ENCODE results near the gene ADAMTSL4.
"Not testable (repeated sequence)": the region's sequence is repeated elsewhere in the genome, so short reads cannot be mapped to it uniquely, and the experiment has no call there.

ADAMTSL4 gene

DNA sequence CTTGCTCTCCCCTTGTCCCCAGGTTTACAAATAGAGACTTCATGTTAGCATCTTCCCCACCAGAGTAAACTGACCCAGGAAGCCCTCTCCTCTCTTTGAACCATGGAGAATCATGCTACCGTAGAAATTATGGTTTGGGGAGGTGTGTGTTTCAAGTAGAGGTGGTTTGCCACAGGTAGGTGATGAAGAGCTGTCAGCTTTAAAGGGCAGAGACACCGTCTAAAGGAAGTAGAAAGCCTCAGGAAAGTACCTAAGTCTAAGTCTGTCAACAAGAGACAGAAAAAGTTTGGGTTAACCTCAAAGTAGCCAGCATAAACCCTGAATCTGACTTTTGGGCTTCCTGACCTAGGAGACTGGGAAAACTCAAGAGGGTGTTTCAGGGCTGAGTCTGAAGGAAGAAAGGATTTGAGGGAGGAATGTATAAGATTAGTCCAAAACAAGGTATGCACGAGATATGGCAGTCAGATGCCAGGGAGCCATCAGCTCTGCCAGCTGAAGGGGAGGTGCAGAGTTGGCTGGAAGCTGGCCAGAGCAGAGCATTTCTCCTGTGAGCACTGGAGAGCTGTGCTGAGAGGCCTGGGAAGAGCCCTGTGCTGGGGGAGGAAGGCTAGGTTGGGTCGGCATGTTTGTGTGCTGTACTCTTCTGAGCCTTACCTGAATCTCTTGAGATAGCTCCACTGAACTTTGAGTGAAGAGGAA lies 14.3 kb downstream of the ADAMTSL4 start:
- DNase-seq (ENCODE audit: low read depth), result peak; percentile 51
- TF ChIP-seq, protein P1, sequence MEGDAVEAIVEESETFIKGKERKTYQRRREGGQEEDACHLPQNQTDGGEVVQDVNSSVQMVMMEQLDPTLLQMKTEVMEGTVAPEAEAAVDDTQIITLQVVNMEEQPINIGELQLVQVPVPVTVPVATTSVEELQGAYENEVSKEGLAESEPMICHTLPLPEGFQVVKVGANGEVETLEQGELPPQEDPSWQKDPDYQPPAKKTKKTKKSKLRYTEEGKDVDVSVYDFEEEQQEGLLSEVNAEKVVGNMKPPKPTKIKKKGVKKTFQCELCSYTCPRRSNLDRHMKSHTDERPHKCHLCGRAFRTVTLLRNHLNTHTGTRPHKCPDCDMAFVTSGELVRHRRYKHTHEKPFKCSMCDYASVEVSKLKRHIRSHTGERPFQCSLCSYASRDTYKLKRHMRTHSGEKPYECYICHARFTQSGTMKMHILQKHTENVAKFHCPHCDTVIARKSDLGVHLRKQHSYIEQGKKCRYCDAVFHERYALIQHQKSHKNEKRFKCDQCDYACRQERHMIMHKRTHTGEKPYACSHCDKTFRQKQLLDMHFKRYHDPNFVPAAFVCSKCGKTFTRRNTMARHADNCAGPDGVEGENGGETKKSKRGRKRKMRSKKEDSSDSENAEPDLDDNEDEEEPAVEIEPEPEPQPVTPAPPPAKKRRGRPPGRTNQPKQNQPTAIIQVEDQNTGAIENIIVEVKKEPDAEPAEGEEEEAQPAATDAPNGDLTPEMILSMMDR (conservative IDR thresholded peaks at IDR 0.05; ENCODE audit: low read depth, low read length), result no peak
- H3K4me3 ChIP-seq (ENCODE audit: low read depth, low read length), result no peak overlapping the region

DNA sequence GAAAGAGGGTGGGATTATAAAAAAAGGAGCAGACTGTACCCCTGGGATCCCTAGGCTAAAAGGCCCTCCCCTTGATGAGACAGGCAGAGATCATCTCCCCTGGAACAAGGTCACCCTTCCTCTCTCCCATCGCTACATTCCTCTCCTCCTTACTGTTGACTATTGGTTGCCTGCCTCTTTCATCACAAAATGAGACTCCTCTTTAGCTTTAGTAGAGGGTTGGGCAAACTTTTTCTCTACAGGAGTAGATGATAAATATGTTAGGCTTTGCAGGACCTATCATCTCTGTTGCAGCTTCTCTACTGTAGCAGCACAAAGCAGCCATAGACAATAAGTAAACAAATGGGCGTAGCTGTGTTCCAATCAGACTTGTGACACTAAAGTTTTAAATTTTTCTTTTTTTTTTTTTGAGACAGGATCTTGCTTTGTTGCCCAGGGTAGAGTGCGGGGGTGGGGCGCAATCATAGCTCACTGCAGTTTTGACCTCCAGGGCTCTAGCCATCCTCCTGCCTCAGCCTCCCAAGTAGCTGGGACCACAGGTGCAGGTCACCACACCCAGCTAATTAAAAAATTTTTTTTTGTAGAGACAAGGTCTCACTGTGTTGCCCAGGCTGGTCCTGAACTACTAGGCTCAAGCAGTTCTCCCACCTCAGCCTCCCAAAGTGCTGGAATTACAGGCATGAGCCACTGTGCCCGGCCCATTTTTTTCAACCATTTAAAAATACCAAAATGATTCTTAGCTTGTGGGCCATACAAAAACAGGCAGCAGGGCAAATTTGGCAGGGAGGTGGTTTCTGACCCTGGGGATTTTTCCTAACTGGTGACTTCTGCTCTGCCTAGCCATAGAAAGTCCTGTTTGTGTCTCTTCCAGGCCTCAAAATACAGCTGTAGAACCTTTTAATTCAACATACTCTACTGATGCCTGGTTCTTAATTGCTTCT lies 15.1 kb downstream of the ADAMTSL4 start:
- DNase-seq (ENCODE audit: low read depth), result peak; percentile 72
- H3K4me3 ChIP-seq (ENCODE audit: low read depth, low read length), result no peak overlapping the region
- TF ChIP-seq, protein P1 (conservative IDR thresholded peaks at IDR 0.05; ENCODE audit: low read depth, low read length), result no peak

DNA sequence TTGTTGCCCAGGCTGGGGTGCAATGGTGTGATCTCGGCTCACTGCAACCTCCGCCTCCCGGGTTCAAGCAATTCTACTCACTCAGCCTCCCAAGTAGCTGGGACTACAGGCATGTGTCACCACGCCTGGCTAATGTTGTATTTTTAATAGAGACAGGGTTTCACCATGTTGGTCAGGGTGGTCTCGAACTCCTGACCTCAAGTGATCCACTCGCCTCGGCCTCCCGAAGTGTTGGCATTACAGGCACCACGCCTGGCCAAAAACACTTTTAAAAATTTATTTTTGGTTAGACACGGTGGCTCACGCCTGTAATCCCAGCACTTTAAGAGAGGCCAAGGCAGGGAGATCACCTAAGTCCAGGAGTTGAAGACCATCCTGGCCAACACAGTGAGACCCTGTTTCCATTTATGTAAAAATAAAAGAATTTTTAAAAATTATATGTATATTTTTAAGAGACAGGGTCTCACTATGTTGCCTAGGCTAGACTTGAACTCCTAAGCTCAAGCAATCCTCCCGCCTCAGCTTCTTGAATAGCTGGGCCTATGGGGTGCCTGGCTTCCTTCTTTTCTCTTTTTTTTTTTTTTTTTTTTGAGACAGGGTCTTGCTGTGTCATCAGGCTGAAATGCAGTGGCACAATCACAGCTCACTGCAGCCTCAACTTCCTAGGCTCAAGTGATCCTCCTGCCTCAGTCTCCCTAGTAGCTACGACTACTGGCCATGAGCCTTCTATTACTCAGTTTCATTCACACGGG lies 16.2 kb downstream of the ADAMTSL4 start:
- not testable (repeated sequence) for H3K4me3 ChIP-seq (ENCODE audit: low read depth, low read length)
- DNase-seq (ENCODE audit: low read depth), result peak; percentile 21

DNA sequence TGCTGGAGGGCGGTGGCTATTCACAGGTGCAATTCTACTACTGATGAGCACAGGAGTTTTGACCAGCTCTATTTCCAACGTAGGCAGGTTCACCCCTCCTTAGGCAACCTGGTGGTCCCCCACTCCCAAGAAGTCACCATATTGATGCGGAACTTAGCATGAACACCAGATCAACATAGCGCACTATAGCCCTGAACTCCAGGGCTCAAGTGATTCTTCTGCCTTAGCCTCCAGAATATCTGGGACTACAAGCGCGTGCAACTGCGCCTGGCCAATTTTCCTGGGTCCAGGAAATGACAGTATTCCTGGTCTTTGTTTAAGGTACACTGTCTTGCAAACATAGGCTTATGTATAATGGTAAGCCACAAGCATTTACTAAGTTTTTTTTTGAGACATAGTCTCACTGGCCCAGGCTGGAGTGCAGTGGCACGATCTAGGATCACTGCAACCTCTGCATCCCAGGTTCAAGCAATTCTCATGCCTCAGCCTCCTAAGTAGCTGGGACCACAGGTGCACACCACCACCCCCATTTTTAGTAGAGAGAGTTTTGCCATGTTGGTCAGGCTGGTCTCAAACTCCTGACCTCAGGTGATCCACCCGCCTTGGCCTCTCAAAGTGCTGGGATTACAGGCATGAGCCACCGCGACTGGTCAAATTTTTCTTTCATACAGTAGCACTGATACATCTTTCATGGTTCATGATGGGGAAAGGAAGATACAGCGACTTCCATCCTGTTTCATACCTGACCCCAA lies 17.6 kb downstream of the ADAMTSL4 start:
- peak; percentile 14 for DNase-seq (ENCODE audit: low read depth)
- TF ChIP-seq, protein P1 (conservative IDR thresholded peaks at IDR 0.05; ENCODE audit: low read depth, low read length), result no peak
- H3K4me3 ChIP-seq (ENCODE audit: low read depth, low read length), result no peak overlapping the region

DNA sequence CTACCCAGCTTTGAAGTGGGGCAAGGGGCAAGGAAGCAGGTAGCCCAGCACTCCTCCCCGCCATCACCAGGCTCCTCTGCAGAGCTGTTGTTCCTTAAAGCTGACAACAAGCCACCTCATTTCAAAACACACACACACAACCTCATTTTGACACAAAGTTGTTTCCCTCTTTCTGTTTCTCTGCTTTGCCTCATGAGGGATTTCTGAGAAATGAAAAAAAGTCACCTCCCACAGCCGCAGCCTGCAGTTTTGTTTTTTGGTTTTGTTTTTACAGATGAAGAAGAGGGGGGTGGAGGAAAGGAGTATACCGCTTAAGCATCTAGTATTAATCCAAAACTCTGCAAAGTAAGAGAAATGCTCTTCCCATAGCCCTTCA lies 18.1 kb downstream of the ADAMTSL4 start:
- TF ChIP-seq, protein P1 (conservative IDR thresholded peaks at IDR 0.05; ENCODE audit: low read depth, low read length), result no peak
- peak; percentile 79 for DNase-seq (ENCODE audit: low read depth)
- H3K4me3 ChIP-seq (ENCODE audit: low read depth, low read length), result peak overlapping the region; percentile 33

DNA sequence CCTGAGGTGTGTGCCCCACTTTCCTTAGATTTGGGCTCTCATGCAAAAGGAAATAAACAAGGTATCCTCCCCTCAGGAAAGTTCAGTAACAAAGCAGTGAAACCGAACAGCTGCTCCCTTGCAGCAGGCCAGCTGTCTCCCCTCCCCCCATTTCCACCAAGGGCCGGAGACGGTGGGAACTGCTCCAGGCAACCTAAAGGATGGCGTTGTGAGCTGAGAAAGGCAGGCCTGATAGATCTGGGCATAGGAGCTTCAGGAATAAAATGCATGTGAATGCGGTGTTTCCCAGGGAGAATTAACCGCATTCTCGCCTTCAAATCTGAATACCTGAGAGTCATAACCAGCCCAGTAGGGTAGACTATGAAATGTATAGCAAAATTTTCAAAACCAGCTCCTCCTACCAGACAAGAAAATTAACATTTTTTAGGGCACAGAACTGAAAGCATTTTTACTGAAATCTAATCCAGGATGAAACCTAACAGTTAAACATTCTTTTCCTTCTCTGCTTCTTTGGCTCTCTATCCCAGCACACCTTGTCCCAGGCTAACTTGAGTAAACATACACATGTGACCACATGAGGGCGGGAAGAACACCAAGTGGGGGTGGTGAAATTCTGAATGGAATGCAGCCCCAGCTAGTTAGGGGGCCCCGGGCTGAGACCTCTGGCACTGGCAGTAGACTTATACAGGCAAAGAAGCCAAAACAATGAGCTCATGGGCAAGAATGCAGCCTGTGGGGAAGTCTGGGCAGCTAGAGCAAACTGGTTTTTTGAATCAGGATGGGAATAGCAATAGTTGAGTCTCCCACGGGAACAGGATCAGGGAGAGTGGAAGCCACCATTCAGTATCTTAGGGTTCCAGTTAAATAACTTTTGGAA lies 18.7 kb downstream of the ADAMTSL4 start:
- H3K4me3 ChIP-seq (ENCODE audit: low read depth, low read length), result peak overlapping the region; percentile 33
- DNase-seq (ENCODE audit: low read depth), result peak; percentile 99
- TF ChIP-seq, protein P1 (conservative IDR thresholded peaks at IDR 0.05; ENCODE audit: low read depth, low read length), result no peak
